PC-3 (cell line): ENCODE results near the gene CRB2. TPM values are rescaled to one million over a fixed set of nuclear protein-coding genes. Genes with fewer than 3 reads are reported as not detected.

ENCODE experiments used
- ATAC-seq: fragments of 200-7000 bp; cut with Tn5 transposase; 2 replicates; pipeline ENCODE4 v1.9.1; 2020; ENCODE audit warnings: mild to moderate bottlenecking, moderate library complexity
- BruUV-seq: library from RNA; stranded (reverse); fragments of 400-500 nt; replicated peaks from 2 replicates; lab custom pipeline; 2021; lab: Mats Ljungman, UMichigan
- CTCF ChIA-PET: fragments of 300-600 bp; sonication (Branson Sonifier 250); formaldehyde crosslinking; loops from one replicate; lab custom pipeline; 2022; ENCODE audit warnings: antibody characterized with exemption; lab: Charles Lee
- POLR2A ChIA-PET: fragments of 300-600 bp; sonication (Branson Sonifier 250); formaldehyde crosslinking; loops from one replicate; lab custom pipeline; 2022; ENCODE audit warnings: antibody characterized with exemption; ENCODE audit not compliant: unreplicated experiment; lab: Charles Lee
- DNase-seq: peaks from one replicate; pipeline ENCODE4 v3.0.0-alpha.2; 2015
- H2AFZ ChIP-seq: fragments of 300-600 bp; sonication (generic); 2 replicates; pipeline ENCODE4 v1.6.0; 2016; ENCODE audit warnings: antibody characterized with exemption, low read length
- H3F3A ChIP-seq: fragments of 300-600 bp; sonication (generic); one replicate; pipeline ENCODE4 v1.6.0; 2017; ENCODE audit warnings: antibody characterized with exemption, low read length, control low read depth, mild to moderate bottlenecking; ENCODE audit not compliant: unreplicated experiment
- H3K27ac ChIP-seq: fragments of 300-600 bp; sonication (generic); 2 replicates; pipeline ENCODE4 v1.5.1; 2016; ENCODE audit warnings: mild to moderate bottlenecking, low read length
- H3K27me3 ChIP-seq: fragments of 300-600 bp; sonication (generic); 2 replicates; pipeline ENCODE4 v1.6.1; 2016; ENCODE audit warnings: low read length, mixed read lengths
- H3K36me3 ChIP-seq: fragments of 300-600 bp; sonication (generic); 2 replicates; pipeline ENCODE4 v1.6.1; 2016; ENCODE audit warnings: low read depth, mixed run types, low read length, mixed read lengths
- H3K4me1 ChIP-seq: fragments of 300-600 bp; sonication (generic); 2 replicates; pipeline ENCODE4 v1.5.1; 2016; ENCODE audit warnings: low read length; ENCODE audit not compliant: insufficient read depth
- H3K4me2 ChIP-seq: fragments of 300-600 bp; sonication (generic); 2 replicates; pipeline ENCODE4 v1.6.0; 2016; ENCODE audit warnings: low read length
- H3K4me3 ChIP-seq: fragments of 300-600 bp; sonication (generic); 2 replicates; pipeline ENCODE4 v1.5.1; 2016; ENCODE audit warnings: mild to moderate bottlenecking, low read length, mixed read lengths
- H3K79me2 ChIP-seq: fragments of 300-600 bp; sonication (generic); 2 replicates; pipeline ENCODE4 v1.6.1; 2017; ENCODE audit warnings: low read length, mixed read lengths
- H3K9ac ChIP-seq: fragments of 300-600 bp; sonication (generic); 2 replicates; pipeline ENCODE4 v1.6.0; 2016; ENCODE audit warnings: mild to moderate bottlenecking, low read length
- H3K9me2 ChIP-seq: fragments of 300-600 bp; sonication (generic); replicated peaks from 2 replicates; pipeline ENCODE4 v1.6.1; 2016; ENCODE audit warnings: mixed run types, low read length, mixed read lengths
- H3K9me3 ChIP-seq: fragments of 300-600 bp; sonication (generic); 2 replicates; pipeline ENCODE4 v1.6.1; 2016; ENCODE audit warnings: low read length, mixed read lengths
- H4K20me1 ChIP-seq: fragments of 300-600 bp; sonication (generic); 2 replicates; pipeline ENCODE4 v1.6.1; 2016; ENCODE audit warnings: low read length, mixed read lengths
- CTCF ChIP-seq: fragments of 300-600 bp; sonication (generic); conservative IDR thresholded peaks from 2 replicates; pipeline ENCODE4 v1.5.1; 2017; ENCODE audit warnings: antibody characterized with exemption, low read depth, mild to moderate bottlenecking, low read length
- EZH2 ChIP-seq: fragments of 300-600 bp; sonication (generic); IDR thresholded peaks from one replicate; pipeline ENCODE4 v1.6.1; 2017; ENCODE audit warnings: antibody characterized with exemption, mild to moderate bottlenecking, low read length; ENCODE audit not compliant: unreplicated experiment
- EZH2phosphoT487 ChIP-seq: fragments of 300-600 bp; sonication (generic); IDR thresholded peaks from 2 replicates; pipeline ENCODE4 v1.6.1; 2018; ENCODE audit warnings: mild to moderate bottlenecking, antibody characterized with exemption, low read length, borderline replicate concordance
- intact Hi-C: fragments of 100-400 bp; cut with micrococcal nuclease; formaldehyde crosslinking; loops from 2 replicates; pipeline ENCODE4 v1.9.0; 2023
- total RNA-seq: library from RNA; depleted of rRNA; stranded (reverse); fragments of >200 nt; gene quantifications from 2 replicates; pipeline ENCODE4 v1.2.3, GENCODE V29; 2014

The CRB2 gene
- total RNA-seq, 1 experiment from 2014 or later = not detected

- intact Hi-C loops = no loop called here
- H3K27me3 ChIP-seq = no peaks in the 10 kb centered on the region
- no peak overlapping the region for H2AFZ ChIP-seq
- TF ChIP-seq EZH2 = no peak
- TF ChIP-seq CTCF = no peak
- no peak for TF ChIP-seq EZH2phosphoT487
- ChIA-PET CTCF (no interaction called here), POLR2A (no interaction called here)
- H4K20me1 ChIP-seq = no peaks in the 10 kb centered on the region
- H3F3A ChIP-seq = no peaks in the 10 kb centered on the region
- ATAC-seq (no peak), DNase-seq (no peak)
- no peaks in the 10 kb centered on the region for H3K9me2 ChIP-seq
- H3K4me1 ChIP-seq = no peaks in the 10 kb centered on the region; the same call in 1 of the 2 replicates
- no peaks in the 10 kb centered on the region for H3K36me3 ChIP-seq
- H3K4me2 ChIP-seq = no peak overlapping the region
- H3K9ac ChIP-seq = no peak overlapping the region
- H3K4me3 ChIP-seq = no peak overlapping the region
- no peaks in the 10 kb centered on the region for H3K9me3 ChIP-seq
- no peaks in the 10 kb centered on the region for H3K79me2 ChIP-seq
- BruUV-seq = no TSS peak
- no peak overlapping the region for H3K27ac ChIP-seq
These were observed 19.0 kb upstream of the CRB2 start for GRCh38 chr9:123336959-123337358.

GRCh38 chr9:123337971-123338370 is 18.0 kb upstream of the CRB2 start:
- H3K27ac ChIP-seq = no peak overlapping the region
- no peaks in the 10 kb centered on the region for H4K20me1 ChIP-seq
- no TSS peak for BruUV-seq
- intact Hi-C loops = no loop called here
- no peaks in the 10 kb centered on the region for H3K9me3 ChIP-seq
- ATAC-seq (no peak), DNase-seq (no peak)
- no peaks in the 10 kb centered on the region for H3K9me2 ChIP-seq
- H2AFZ ChIP-seq = no peak overlapping the region
- H3K4me2 ChIP-seq = no peak overlapping the region
- H3F3A ChIP-seq = no peaks in the 10 kb centered on the region
- ChIA-PET POLR2A (no interaction called here), CTCF (no interaction called here)
- H3K9ac ChIP-seq = no peak overlapping the region
- no peak for TF ChIP-seq EZH2
- TF ChIP-seq EZH2phosphoT487 = no peak
- no peak for TF ChIP-seq CTCF
- no peaks in the 10 kb centered on the region; the same call in 1 of the 2 replicates for H3K4me1 ChIP-seq
- no peaks in the 10 kb centered on the region for H3K79me2 ChIP-seq
- H3K36me3 ChIP-seq = no peaks in the 10 kb centered on the region
- H3K27me3 ChIP-seq = no peaks in the 10 kb centered on the region
- H3K4me3 ChIP-seq = no peak overlapping the region

- Histone ChIP-seq H3K79me2 (no peaks in the 10 kb centered on the region), H3K4me3 (no peak overlapping the region), H3K9me3 (no peaks in the 10 kb centered on the region), H3K36me3 (no peaks in the 10 kb centered on the region), H3K27me3 (no peaks in the 10 kb centered on the region), H3K4me1 (no peaks in the 10 kb centered on the region; the same call in 1 of the 2 replicates), H4K20me1 (no peaks in the 10 kb centered on the region), H3K9ac (no peak overlapping the region), H3K4me2 (no peak overlapping the region), H3K9me2 (no peaks in the 10 kb centered on the region), H3K27ac (no peak overlapping the region), H3F3A (no peaks in the 10 kb centered on the region), H2AFZ (no peak overlapping the region)
- no peak for DNase-seq
- ATAC-seq = no peak
- CTCF ChIA-PET = no interaction called here
- intact Hi-C loops = no loop called here
- POLR2A ChIA-PET = no interaction called here
- TF ChIP-seq CTCF (no peak), EZH2 (no peak), EZH2phosphoT487 (no peak)
- BruUV-seq = no TSS peak
These were observed 17.0 kb upstream of the CRB2 start for GRCh38 chr9:123338710-123339665.
